ENCODE data around the gene SENP2. TPM values are rescaled to one million over a fixed set of nuclear protein-coding genes. Genes with fewer than 3 reads are reported as not detected.
A peak's percentile ranks its signal among the peaks of the same experiment; 100 is the strongest.
"Not testable (repeated sequence)": the region's sequence is repeated elsewhere in the genome, so short reads cannot be mapped to it uniquely, and the experiment has no call there.

SENP2 gene
- polyA plus RNA-seq, 1 donor: 35.3 TPM

GRCh38 chr3:185648396-185648795 is 62.3 kb downstream of the SENP2 start:
- DNase-seq: no peak

- no peak for DNase-seq
Measured at GRCh38 chr3:185649414-185649813, 63.3 kb downstream of the SENP2 start.

GRCh38 chr3:185651971-185652370 is 65.9 kb downstream of the SENP2 start:
- no peak for DNase-seq

- no peak for DNase-seq
Measured at GRCh38 chr3:185653949-185654757, 68.1 kb downstream of the SENP2 start.

- no peak for DNase-seq
Measured at GRCh38 chr3:185654758-185655145, 68.7 kb downstream of the SENP2 start.

- DNase-seq: no peak
Measured at GRCh38 chr3:185655426-185656320, 69.6 kb downstream of the SENP2 start.

GRCh38 chr3:185656321-185656840 is 70.3 kb downstream of the SENP2 start:
- DNase-seq: no peak

GRCh38 chr3:185657211-185657610 is 71.1 kb downstream of the SENP2 start:
- no peak for DNase-seq

GRCh38 chr3:185657691-185658503 is 71.8 kb downstream of the SENP2 start:
- DNase-seq: no peak

GRCh38 chr3:185658504-185658912 is 72.4 kb downstream of the SENP2 start:
- no peak for DNase-seq

GRCh38 chr3:185658943-185659342 is 72.8 kb downstream of the SENP2 start:
- no peak for DNase-seq

GRCh38 chr3:185659942-185660921 is 74.1 kb downstream of the SENP2 start:
- DNase-seq: peak; percentile 78

- not testable (repeated sequence) for DNase-seq
Measured at GRCh38 chr3:185661296-185661695, 75.2 kb downstream of the SENP2 start.

- DNase-seq: no peak
Measured at GRCh38 chr3:185661772-185662171, 75.7 kb downstream of the SENP2 start.

GRCh38 chr3:185663929-185664328 is 77.8 kb downstream of the SENP2 start:
- no peak for DNase-seq

- DNase-seq: no peak
Measured at GRCh38 chr3:185667574-185667973, 81.5 kb downstream of the SENP2 start.

- peak; percentile 53 for DNase-seq
Measured at GRCh38 chr3:185677146-185677829, 91.2 kb downstream of the SENP2 start.

- no peak for DNase-seq
Measured at GRCh38 chr3:185678027-185678426, 91.9 kb downstream of the SENP2 start.

- DNase-seq: no peak
Measured at GRCh38 chr3:185680231-185680630, 94.1 kb downstream of the SENP2 start.

Measured in hindlimb muscle (tissue), 1 donor.